ENCODE measurements around the gene RAET1G.
A peak's percentile ranks its signal among the peaks of the same experiment; 100 is the strongest.
"Not testable (repeated sequence)": the region's sequence is repeated elsewhere in the genome, so short reads cannot be mapped to it uniquely, and the experiment has no call there.

Gene RAET1G

DNA sequence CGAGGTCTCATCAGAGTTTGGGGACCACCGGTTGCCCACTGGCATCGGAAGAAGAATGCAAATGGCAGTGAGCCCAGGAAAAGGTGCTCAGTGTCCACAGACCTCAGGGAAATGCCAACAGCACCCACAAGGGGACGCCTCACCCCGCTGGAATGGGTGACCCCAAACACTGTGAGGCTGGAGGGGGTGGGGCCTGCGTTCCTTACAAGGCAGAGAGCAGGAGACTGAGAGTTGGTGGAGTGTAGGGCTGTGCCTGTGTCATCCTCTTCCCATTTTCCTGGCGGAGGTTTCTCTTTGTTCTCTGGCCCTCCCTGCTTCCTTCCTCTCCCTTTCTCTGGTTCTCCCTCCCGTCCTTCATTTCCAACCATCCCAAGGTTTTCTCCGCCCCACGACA is 31.0 kb upstream of the RAET1G start:
- not testable (repeated sequence) for DNase-seq (ENCODE audit: low read depth, low spot score)

- not testable (repeated sequence) for DNase-seq (ENCODE audit: low read depth, low spot score)
These were observed 30.5 kb upstream of the RAET1G start for GRCh38 chr6:149953390-149953789.

DNA sequence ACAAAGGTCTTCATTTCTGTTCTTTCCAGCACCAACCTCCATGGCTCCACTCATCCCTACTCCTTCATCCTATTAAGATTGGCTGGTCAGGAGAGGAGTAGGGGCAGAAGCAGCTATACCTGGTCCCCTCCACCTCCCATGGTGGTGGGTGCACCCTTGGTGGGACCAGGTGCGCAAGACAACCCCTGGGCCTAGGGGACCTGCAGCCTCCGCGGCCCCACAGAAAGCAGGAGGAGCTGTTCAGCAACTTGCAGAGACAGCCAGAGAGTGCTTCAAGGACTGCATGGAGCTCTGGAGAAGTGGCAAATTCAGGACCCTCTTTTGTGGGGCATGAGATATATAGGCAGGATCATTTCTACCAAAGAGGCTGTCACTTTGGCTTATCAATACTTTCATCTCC is 28.7 kb upstream of the RAET1G start:
- no peak for DNase-seq (ENCODE audit: low read depth, low spot score)

DNA sequence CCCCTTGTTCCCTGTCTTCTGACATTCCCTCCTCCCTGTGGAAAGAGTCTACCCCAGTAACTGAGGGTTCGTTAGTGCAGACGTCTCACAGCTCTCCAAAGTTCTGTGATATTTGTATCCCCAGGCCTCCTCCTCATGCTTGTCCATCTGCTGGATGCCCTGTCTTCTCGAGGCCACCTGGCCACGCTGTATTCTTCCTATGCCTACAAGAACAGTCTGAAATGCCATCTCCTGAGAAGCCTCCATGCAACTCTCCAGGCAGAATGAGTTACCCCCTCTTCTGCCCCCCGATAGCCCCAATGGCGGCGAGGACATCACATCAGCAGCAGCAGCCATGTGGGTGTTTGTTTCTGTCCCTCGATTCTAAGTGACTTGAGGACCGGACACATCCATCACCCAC is 28.2 kb upstream of the RAET1G start:
- no peak for DNase-seq (ENCODE audit: low read depth, low spot score)

GRCh38 chr6:149950423-149950822 is 27.5 kb upstream of the RAET1G start:
- DNase-seq (ENCODE audit: low read depth, low spot score) = no peak

DNA sequence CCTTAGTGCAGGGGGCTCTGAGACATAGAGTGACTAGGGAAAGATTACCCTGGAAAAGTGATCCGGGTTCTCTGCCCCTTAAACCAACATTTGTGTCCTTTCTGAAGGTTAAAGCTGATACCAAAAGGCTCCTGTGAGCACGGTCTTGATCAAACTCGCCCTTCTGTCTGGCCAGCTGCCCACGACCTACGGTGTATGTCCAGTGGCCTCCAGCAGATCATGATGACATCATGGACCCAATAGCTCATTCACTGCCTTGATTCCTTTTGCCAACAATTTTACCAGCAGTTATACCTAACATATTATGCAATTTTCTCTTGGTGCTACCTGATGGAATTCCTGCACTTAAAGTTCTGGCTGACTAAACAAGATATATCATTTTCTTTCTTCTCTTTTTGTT is 25.7 kb upstream of the RAET1G start:
- DNase-seq (ENCODE audit: low read depth, low spot score) = no peak

- no peak for DNase-seq (ENCODE audit: low read depth, low spot score)
These were observed 25.1 kb upstream of the RAET1G start for GRCh38 chr6:149948011-149948410.

DNA sequence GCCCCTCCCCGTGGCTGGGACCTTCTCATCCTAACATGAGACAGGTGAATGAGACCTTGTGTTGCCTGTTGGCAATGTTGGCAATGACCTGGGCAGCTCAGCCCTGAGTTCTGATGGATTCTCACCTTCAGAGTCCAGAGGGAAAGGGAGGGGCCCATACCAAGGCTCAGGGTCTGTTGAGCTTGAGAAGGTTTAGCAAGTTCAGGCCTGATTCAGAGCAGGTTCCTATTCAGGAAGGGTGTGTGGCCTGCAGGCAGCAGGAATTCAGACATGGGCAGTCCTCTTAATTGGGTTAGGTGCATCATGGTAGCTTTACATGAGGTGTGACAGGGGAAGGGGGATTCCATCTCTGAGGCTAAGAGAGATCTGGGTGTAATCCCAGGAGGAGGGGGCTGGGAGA is 24.6 kb upstream of the RAET1G start:
- DNase-seq (ENCODE audit: low read depth, low spot score) = not testable (repeated sequence)

DNA sequence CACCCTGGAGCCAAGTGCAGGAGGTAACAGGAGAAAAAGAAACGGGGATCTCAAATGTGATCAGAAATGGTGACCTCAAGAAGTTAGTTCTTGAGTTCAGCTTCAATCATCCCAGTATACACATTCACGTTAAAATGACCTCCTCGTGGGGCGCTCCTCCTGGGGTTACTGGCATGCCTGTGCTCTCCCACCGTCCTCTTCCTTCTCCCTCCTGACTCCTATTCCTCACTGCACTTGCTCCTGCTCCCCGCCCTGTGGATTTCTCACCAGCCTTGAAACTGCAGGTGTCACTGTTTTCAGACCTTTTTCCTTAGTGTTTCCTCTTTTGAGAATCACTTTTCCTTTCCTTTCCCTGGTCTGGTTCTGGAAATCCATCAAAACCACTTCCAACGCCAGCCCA is 23.7 kb upstream of the RAET1G start:
- not testable (repeated sequence) for DNase-seq (ENCODE audit: low read depth, low spot score)

- DNase-seq (ENCODE audit: low read depth, low spot score) = not testable (repeated sequence)
These were observed 22.4 kb upstream of the RAET1G start for GRCh38 chr6:149945276-149945675.

GRCh38 chr6:149943321-149943720 is 20.4 kb upstream of the RAET1G start:
- not testable (repeated sequence) for DNase-seq (ENCODE audit: low read depth, low spot score)

- DNase-seq (ENCODE audit: low read depth, low spot score) = no peak
These were observed 19.5 kb upstream of the RAET1G start for GRCh38 chr6:149942461-149942829.

- peak; percentile 97 for DNase-seq (ENCODE audit: low read depth, low spot score)
These were observed 18.9 kb upstream of the RAET1G start, which contains the start of gene ULBP2 for GRCh38 chr6:149941583-149942460. TSS of gene ULBP2 (plus strand) at chr6:149942014. CDS start at chr6:149942073, 59 bp downstream.

DNA sequence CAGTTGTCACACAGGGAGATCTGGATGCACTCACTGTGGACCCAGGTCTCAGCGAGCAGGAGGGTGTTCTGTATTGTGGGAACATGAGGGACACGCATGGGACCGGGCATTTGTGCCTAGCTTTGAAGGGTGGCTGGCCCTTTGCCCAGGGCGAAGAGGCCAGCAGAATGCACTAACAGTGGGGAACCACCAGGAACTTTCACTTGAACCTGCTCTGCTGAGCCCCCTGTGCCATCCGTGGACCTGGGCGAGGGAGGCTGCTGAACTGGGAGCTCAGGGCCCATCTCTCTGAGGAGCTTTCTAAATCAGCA is 17.7 kb upstream of the RAET1G start:
- no peak for DNase-seq (ENCODE audit: low read depth, low spot score)

DNA sequence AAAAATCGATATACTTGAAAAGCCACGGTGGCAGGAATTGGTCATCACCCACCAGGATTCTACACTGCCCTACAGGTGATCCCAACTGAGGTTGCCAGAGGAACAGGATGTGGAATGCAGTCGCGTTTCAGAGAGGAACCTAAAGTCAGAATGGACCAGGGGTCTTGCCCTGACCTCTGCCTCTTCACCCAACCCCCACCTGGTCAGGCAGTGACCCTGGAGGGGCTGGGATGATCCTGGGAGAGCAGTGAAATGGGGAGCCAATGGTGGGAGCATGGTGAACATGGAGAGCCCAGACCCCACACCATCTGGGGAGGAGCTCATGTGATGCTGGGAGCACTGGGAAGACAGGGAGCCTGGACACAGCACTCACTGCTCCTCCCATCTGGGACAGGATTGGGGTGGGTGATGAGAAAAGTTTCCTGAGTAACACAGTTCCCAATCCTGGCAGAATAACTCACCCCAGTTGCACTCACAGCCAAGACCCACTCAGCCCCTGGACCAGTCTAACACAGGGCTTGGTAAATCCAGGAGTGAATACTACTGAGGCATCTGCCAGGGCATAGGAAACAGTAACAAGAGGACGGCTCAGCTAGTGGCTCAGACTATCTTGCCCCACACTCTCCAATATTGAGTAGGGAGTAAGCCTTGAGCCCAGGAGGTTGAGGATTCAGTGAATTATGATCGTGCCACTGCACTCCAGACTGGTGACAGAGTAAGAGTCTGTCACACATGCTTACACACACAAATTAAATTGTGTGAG is 17.2 kb upstream of the RAET1G start:
- no peak for DNase-seq (ENCODE audit: low read depth, low spot score)

GRCh38 chr6:149939356-149939648 is 16.4 kb upstream of the RAET1G start:
- no peak for DNase-seq (ENCODE audit: low read depth, low spot score)

GRCh38 chr6:149938571-149939355 is 15.8 kb upstream of the RAET1G start:
- DNase-seq (ENCODE audit: low read depth, low spot score) = peak; percentile 38

DNA sequence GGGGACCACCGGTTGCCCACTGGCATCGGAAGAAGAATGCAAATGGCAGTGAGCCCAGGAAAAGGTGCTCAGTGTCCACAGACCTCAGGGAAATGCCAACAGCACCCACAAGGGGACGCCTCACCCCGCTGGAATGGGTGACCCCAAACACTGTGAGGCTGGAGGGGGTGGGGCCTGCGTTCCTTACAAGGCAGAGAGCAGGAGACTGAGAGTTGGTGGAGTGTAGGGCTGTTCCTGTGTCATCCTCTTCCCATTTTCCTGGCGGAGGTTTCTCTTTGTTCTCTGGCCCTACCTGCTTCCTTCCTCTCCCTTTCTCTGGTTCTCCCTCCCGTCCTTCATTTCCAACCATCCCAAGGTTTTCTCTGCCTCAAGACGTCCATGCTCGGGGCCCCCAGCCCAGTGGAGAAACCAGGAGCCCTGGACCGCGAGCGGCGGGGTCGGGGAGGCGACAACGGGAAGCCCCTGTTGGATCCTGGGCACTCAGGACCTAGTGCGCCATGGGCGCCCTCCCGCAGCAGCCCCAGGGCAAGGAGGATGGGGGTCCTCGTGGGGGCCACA is 15.2 kb upstream of the RAET1G start:
- not testable (repeated sequence) for DNase-seq (ENCODE audit: low read depth, low spot score)

DNA sequence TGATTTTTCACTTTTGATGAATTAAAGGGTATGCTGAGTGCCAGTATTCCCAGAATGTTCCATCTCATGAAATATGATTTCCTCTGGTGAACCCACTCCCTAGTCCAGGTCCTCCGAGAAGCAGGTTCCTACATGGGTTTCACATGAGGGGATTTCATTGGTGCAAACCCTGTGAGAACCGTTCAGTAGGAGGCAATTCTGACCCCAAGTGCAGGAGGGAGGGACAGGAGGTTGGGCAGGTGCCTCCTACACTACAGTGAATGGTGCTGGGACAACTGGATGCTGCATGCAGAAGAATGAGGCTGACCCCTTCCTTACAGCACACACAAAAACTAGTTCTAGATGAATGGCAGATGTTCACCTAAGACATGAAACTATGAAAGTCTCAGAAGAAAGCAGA is 13.8 kb upstream of the RAET1G start:
- DNase-seq (ENCODE audit: low read depth, low spot score) = no peak

DNA sequence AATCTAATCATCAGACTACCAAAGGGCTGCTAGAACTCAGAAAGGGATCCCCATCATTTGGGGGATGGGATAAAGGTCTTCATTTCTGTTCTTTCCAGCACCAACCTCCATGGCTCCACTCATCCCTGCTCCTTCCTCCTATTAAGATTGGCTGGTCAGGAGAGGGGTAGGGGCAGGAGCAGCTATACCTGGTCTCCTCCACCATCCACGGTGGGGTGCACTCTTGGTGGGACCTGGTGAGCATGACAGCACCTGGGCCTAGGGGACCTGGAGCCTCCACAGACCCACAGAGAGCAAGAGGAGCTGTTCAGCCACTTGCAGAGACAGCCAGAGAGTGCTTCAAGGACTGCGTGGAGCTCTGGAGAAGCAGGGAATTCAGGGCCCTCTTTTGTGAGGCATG is 12.7 kb upstream of the RAET1G start:
- no peak for DNase-seq (ENCODE audit: low read depth, low spot score)

DNA sequence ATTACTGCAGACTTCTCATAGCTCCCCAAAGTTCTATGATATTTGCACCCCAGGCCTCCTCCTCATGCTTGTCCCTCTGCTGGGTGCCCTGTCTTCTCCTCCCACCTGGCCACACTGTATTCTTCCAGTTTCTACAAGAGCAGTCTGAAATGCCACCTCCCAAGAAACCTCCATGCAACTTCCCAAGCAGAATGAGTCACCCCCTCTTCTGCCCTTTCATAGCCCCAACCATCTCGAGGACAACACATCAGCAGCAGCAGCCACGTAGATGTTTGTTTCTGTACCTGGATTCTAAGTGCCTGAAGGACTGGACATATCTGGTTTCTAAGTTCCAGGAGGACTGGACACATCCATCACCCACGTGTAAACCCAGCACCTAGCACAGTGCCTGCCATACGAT is 12.3 kb upstream of the RAET1G start:
- DNase-seq (ENCODE audit: low read depth, low spot score) = peak; percentile 20

Measured in astrocyte of the hippocampus (primary cell).